Thyroid gland (tissue), 4 donors: ENCODE results near the gene MRC1.

Experiments
- CTCF ChIP-seq, 6 experiments: fragments of 200-600 bp in 3 of 6; fragments of 450-650 bp in 3 of 6; sonication (generic) in 3 of 6; IDR thresholded peaks; one replicate each; pipeline ENCODE4 v1.5.1; 2016 to 2019; ENCODE audit warnings: antibody characterized with exemption in 6 of 6, mild to moderate bottlenecking in 2 of 6, inconsistent platforms in 1 of 6, moderate library complexity in 1 of 6
- POLR2A ChIP-seq, 2 donors: fragments of 450-650 bp; IDR thresholded peaks; one replicate each; pipeline ENCODE4 v1.6.1; 2017; ENCODE audit warnings: antibody characterized with exemption in 2 of 2, mild to moderate bottlenecking in 2 of 2, moderate library complexity in 1 of 2

- TF ChIP-seq POLR2A (IDR thresholded peaks at IDR 0.05) (no peak), CTCF (IDR thresholded peaks at IDR 0.05) (no peak)
Measured at GRCh38 chr10:17851611-17852010, 42.5 kb downstream of the MRC1 start.
